Chondrocyte (in vitro differentiated cells): Measurements from ENCODE around the gene TGM1. TPM values are rescaled to one million over a fixed set of nuclear protein-coding genes. Genes with fewer than 3 reads are reported as not detected.

ENCODE experiments used
- DNase-seq: peaks from one replicate; pipeline ENCODE4 v3.0.0; 2021; ENCODE audit warnings: mixed read lengths, low spot score
- H3K27ac Mint-ChIP-seq: one replicate; pipeline ENCODE4 v1.8.0; 2021; ENCODE audit warnings: mild to moderate bottlenecking, moderate library complexity, mixed read lengths; ENCODE audit not compliant: unreplicated experiment
- H3K27me3 Mint-ChIP-seq: 2 replicates; pipeline ENCODE4 v1.8.0; 2021; ENCODE audit warnings: low read depth, mixed read lengths
- H3K36me3 Mint-ChIP-seq: 2 replicates; pipeline ENCODE4 v1.8.0; 2021; ENCODE audit warnings: low read depth, mixed read lengths
- H3K4me1 Mint-ChIP-seq: 2 replicates; pipeline ENCODE4 v1.8.0; 2021; ENCODE audit warnings: low read depth, mild to moderate bottlenecking, mixed read lengths
- H3K4me3 Mint-ChIP-seq: one replicate; pipeline ENCODE4 v1.8.0; 2021; ENCODE audit warnings: mild to moderate bottlenecking, moderate library complexity, mixed read lengths; ENCODE audit not compliant: unreplicated experiment
- H3K9me3 Mint-ChIP-seq: 2 replicates; pipeline ENCODE4 v1.8.0; 2021; ENCODE audit warnings: low read depth, mixed read lengths
- CTCF ChIP-seq: fragments of 200-600 bp; sonication (generic); IDR thresholded peaks from 2 replicates; pipeline ENCODE4 v1.5.0; 2021; ENCODE audit warnings: antibody characterized with exemption, mild to moderate bottlenecking, moderate library complexity
- total RNA-seq: library from RNA; stranded (reverse); gene quantifications from 3 replicates; pipeline ENCODE4 v1.2.1, GENCODE V29; 2021

TGM1 gene
- total RNA-seq, 1 donor from 2014 or later: 3.3 TPM

GRCh38 chr14:24282736-24283135, 19.8 kb upstream of the TGM1 start:
- Mint-ChIP-seq H3K4me1 (peaks cover 8% of the 10 kb centered on the region), H3K27me3 (no peaks in the 10 kb centered on the region), H3K27ac (no peak overlapping the region), H3K4me3 (no peak overlapping the region), H3K9me3 (no peaks in the 10 kb centered on the region), H3K36me3 (no peaks in the 10 kb centered on the region)
- TF ChIP-seq CTCF: no peak
- peak; percentile 51 for DNase-seq

GRCh38 chr14:24281636-24282035, 18.7 kb upstream of the TGM1 start:
- no peaks in the 10 kb centered on the region for H3K36me3 Mint-ChIP-seq
- H3K27ac Mint-ChIP-seq: no peak overlapping the region
- H3K9me3 Mint-ChIP-seq: no peaks in the 10 kb centered on the region
- no peak overlapping the region for H3K4me3 Mint-ChIP-seq
- peaks cover 8% of the 10 kb centered on the region for H3K4me1 Mint-ChIP-seq
- peak; percentile 10 for DNase-seq
- H3K27me3 Mint-ChIP-seq: no peaks in the 10 kb centered on the region
- no peak for TF ChIP-seq CTCF

- Mint-ChIP-seq H3K36me3 (no peaks in the 10 kb centered on the region), H3K27ac (no peak overlapping the region), H3K9me3 (no peaks in the 10 kb centered on the region), H3K4me1 (peaks cover 8% of the 10 kb centered on the region), H3K27me3 (no peaks in the 10 kb centered on the region), H3K4me3 (no peak overlapping the region)
- peak; percentile 52 for DNase-seq
- TF ChIP-seq CTCF: no peak
These were observed 18.0 kb upstream of the TGM1 start for GRCh38 chr14:24280797-24281460.

- peak; percentile 57 for DNase-seq
- no peak overlapping the region for H3K27ac Mint-ChIP-seq
- no peaks in the 10 kb centered on the region for H3K36me3 Mint-ChIP-seq
- no peaks in the 10 kb centered on the region for H3K27me3 Mint-ChIP-seq
- H3K4me3 Mint-ChIP-seq: no peak overlapping the region
- no peaks in the 10 kb centered on the region for H3K9me3 Mint-ChIP-seq
- TF ChIP-seq CTCF: peak; percentile 45
- peaks cover 5% of the 10 kb centered on the region for H3K4me1 Mint-ChIP-seq
These were observed 16.6 kb upstream of the TGM1 start for GRCh38 chr14:24279301-24280186.

- DNase-seq: peak; percentile 1
- Mint-ChIP-seq H3K27ac (no peak overlapping the region), H3K4me3 (no peak overlapping the region), H3K4me1 (peaks cover 2% of the 10 kb centered on the region), H3K27me3 (no peaks in the 10 kb centered on the region), H3K9me3 (no peaks in the 10 kb centered on the region), H3K36me3 (no peaks in the 10 kb centered on the region)
- no peak for TF ChIP-seq CTCF
These were observed 15.4 kb upstream of the TGM1 start for GRCh38 chr14:24278424-24278823.
